ENCODE results near the gene MTHFD2L. TPM values are rescaled to one million over a fixed set of nuclear protein-coding genes. Genes with fewer than 3 reads are reported as not detected.

MTHFD2L gene
- total and polyA plus RNA-seq, 9 of the 15 experiments (the other 6 are each of a cell fraction or from before 2014, with no cell fraction given): 10.0 to 39.0 (median 26.0) TPM

DNA sequence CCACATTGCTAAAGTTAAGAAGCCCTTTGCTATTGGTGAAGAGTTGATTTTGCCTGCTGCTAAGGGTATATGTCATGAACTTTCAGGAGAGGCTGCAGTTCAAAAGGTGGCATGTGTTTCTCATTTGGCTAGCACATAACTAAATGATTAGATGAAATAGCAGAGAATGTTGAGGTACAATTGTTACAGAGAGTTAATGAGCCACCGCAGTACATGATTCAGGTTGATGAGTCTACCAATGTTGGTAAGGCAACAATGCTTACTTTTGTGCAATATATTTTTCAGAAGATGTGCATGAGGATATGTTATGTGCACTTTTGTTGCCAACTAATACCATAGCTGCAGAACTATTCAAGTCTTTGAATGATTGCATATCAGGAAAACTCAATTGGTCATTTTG, 37.8 kb upstream of the MTHFD2L start:
- Histone ChIP-seq H2AFZ (ENCODE audit: low read depth, low read length) (no peak overlapping the region), H4K20me1 (replicated peaks; ENCODE audit: control insufficient read depth, insufficient read depth, low read length) (no peaks in the 10 kb centered on the region), H3K4me3 (no peak overlapping the region), H3K4me1 (replicated peaks in 1 of 2; ENCODE audit: control insufficient read depth in 2 of 2, insufficient read depth in 2 of 2, low read length in 2 of 2) (peaks cover 0 to 14% of the 10 kb centered on the region in 2 experiments; a peak in 3 of 5 replicates), H3K79me2 (ENCODE audit: control insufficient read depth, insufficient read depth, low read length) (no peaks in the 10 kb centered on the region), H3K4me2 (ENCODE audit: insufficient read depth, low read length) (no peak overlapping the region), H3K9me3 (replicated peaks; ENCODE audit: control insufficient read depth, insufficient read depth, low read depth, low read length) (no peaks in the 10 kb centered on the region), H3K27ac (ENCODE audit: extremely low read depth, low read depth, low read length) (no peak overlapping the region), H3K27me3 (ENCODE audit: control insufficient read depth in 2 of 2, insufficient read depth in 2 of 2, low read length in 2 of 2) (no peaks in the 10 kb centered on the region), H3K9ac (ENCODE audit: insufficient read depth in 1 of 2, low read depth in 2 of 2, low read length in 2 of 2) (no peak overlapping the region), H3K9me1 (ENCODE audit: control insufficient read depth, insufficient read depth, low read length) (no peaks in the 10 kb centered on the region), H3K36me3 (ENCODE audit: control insufficient read depth, insufficient read depth, low read length) (no peaks in the 10 kb centered on the region)
- no peak for FAIRE-seq
- no peak for DNase-seq (ENCODE audit: extremely low read depth in 1 of 4, low spot score in 3 of 4)
- in situ Hi-C loops (cut with MboI) (no loop called here), intact Hi-C loops (cut with micrococcal nuclease) (no loop called here)
- no TSS peak for BruUV-seq (replicated peaks)
- ChIA-PET POLR2A (no interaction called here), CTCF (ENCODE audit: low intra/inter-chr PET ratio) (no interaction called here)
- 100% methylated on average over 1 of the region's 1 CpG for WGBS (ENCODE audit: insufficient coverage, low coverage, missing lambda C conversion rate)
- ATAC-seq: no peak
- TF ChIP-seq, protein P1, sequence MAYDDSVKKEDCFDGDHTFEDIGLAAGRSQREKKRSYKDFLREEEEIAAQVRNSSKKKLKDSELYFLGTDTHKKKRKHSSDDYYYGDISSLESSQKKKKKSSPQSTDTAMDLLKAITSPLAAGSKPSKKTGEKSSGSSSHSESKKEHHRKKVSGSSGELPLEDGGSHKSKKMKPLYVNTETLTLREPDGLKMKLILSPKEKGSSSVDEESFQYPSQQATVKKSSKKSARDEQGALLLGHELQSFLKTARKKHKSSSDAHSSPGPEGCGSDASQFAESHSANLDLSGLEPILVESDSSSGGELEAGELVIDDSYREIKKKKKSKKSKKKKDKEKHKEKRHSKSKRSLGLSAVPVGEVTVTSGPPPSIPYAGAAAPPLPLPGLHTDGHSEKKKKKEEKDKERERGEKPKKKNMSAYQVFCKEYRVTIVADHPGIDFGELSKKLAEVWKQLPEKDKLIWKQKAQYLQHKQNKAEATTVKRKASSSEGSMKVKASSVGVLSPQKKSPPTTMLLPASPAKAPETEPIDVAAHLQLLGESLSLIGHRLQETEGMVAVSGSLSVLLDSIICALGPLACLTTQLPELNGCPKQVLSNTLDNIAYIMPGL (CRISPR knock-in tag; IDR thresholded peaks at IDR 0.05): no peak
- TF ChIP-seq HMGN3 (IDR thresholded peaks at IDR 0.05; ENCODE audit: borderline replicate concordance, extremely low read depth, insufficient read length, low read depth, low read length) (no peak), DIDO1 (tag; IDR thresholded peaks at IDR 0.05; ENCODE audit: low read depth) (no peak), IFI16 (CRISPR knock-in tag; IDR thresholded peaks at IDR 0.05) (no peak), SNRNP70 (optimal IDR thresholded peaks at IDR 0.05; ENCODE audit: low read depth, low read length) (no peak), GABPA (tag; conservative IDR thresholded peaks at IDR 0.05; ENCODE audit: low read depth) (no peak), POLR2B (IDR thresholded peaks at IDR 0.05; ENCODE audit: low read depth, partially characterized antibody) (no peak), FOXP1 (CRISPR knock-in tag; IDR thresholded peaks at IDR 0.05) (no peak), NR2C1 (IDR thresholded peaks at IDR 0.05) (no peak), NR2C1 (tag; IDR thresholded peaks at IDR 0.05) (no peak), NR3C1 (CRISPR knock-in tag; IDR thresholded peaks at IDR 0.05) (no peak), SAFB (IDR thresholded peaks at IDR 0.05; ENCODE audit: borderline replicate concordance, low read depth, low read length) (no peak), SMAD1 (IDR thresholded peaks at IDR 0.05; ENCODE audit: low read depth, low read length, partially characterized antibody) (no peak), ZC3H8 (IDR thresholded peaks at IDR 0.05) (no peak), BRF1 (IDR thresholded peaks at IDR 0.05; ENCODE audit: borderline replicate concordance, extremely low read depth, insufficient read length) (no peak), POLR3A (IDR thresholded peaks at IDR 0.05; ENCODE audit: borderline replicate concordance, extremely low read depth, insufficient read depth, insufficient read length) (no peak), ZSCAN29 (IDR thresholded peaks at IDR 0.05) (no peak)
- TF ChIP-seq, protein P2, sequence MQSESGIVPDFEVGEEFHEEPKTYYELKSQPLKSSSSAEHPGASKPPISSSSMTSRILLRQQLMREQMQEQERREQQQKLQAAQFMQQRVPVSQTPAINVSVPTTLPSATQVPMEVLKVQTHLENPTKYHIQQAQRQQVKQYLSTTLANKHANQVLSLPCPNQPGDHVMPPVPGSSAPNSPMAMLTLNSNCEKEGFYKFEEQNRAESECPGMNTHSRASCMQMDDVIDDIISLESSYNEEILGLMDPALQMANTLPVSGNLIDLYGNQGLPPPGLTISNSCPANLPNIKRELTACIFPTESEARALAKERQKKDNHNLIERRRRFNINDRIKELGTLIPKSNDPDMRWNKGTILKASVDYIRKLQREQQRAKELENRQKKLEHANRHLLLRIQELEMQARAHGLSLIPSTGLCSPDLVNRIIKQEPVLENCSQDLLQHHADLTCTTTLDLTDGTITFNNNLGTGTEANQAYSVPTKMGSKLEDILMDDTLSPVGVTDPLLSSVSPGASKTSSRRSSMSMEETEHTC (IDR thresholded peaks at IDR 0.05): no peak
- TF ChIP-seq, protein P3, sequence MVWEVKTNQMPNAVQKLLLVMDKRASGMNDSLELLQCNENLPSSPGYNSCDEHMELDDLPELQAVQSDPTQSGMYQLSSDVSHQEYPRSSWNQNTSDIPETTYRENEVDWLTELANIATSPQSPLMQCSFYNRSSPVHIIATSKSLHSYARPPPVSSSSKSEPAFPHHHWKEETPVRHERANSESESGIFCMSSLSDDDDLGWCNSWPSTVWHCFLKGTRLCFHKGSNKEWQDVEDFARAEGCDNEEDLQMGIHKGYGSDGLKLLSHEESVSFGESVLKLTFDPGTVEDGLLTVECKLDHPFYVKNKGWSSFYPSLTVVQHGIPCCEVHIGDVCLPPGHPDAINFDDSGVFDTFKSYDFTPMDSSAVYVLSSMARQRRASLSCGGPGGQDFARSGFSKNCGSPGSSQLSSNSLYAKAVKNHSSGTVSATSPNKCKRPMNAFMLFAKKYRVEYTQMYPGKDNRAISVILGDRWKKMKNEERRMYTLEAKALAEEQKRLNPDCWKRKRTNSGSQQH (CRISPR knock-in tag; IDR thresholded peaks at IDR 0.05): no peak

Measured in K562 (cell line).